Mammary epithelial cell (primary cell): Measurements from ENCODE around the gene RCOR3.

Experiments
- EZH2 ChIP-seq: IDR thresholded peaks from 2 replicates; pipeline ENCODE4 v1.6.1; 2012; ENCODE audit warnings: low read length, inconsistent platforms, borderline replicate concordance
- TF ChIP-seq, protein P1 (sequence below), 2 donors: IDR thresholded peaks in 1 of 2; conservative IDR thresholded peaks in 1 of 2; 2 replicates each; pipeline ENCODE4 v1.5.1; 2011 to 2012; ENCODE audit warnings: inconsistent platforms in 2 of 2, low read length in 2 of 2, mild to moderate bottlenecking in 2 of 2, control low read depth in 1 of 2, low read depth in 1 of 2; ENCODE audit not compliant: insufficient read depth in 1 of 2; ENCODE audit errors: extremely low read depth in 1 of 2

- TF ChIP-seq, protein P1, sequence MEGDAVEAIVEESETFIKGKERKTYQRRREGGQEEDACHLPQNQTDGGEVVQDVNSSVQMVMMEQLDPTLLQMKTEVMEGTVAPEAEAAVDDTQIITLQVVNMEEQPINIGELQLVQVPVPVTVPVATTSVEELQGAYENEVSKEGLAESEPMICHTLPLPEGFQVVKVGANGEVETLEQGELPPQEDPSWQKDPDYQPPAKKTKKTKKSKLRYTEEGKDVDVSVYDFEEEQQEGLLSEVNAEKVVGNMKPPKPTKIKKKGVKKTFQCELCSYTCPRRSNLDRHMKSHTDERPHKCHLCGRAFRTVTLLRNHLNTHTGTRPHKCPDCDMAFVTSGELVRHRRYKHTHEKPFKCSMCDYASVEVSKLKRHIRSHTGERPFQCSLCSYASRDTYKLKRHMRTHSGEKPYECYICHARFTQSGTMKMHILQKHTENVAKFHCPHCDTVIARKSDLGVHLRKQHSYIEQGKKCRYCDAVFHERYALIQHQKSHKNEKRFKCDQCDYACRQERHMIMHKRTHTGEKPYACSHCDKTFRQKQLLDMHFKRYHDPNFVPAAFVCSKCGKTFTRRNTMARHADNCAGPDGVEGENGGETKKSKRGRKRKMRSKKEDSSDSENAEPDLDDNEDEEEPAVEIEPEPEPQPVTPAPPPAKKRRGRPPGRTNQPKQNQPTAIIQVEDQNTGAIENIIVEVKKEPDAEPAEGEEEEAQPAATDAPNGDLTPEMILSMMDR (conservative IDR thresholded peaks at IDR 0.05 in 1 of 2, IDR thresholded peaks at IDR 0.05 in 1 of 2; ENCODE audit: extremely low read depth in 1 of 2, insufficient read depth in 1 of 2, low read depth in 1 of 2, low read length in 2 of 2) = no peak
- no peak for TF ChIP-seq EZH2
Measured at GRCh38 chr1:211348547-211348946, 89.4 kb downstream of the RCOR3 start.
